ENCODE results near the gene UNC93B1.

UNC93B1 gene

GRCh38 chr11:68009391-68010089 lies 5.6 kb upstream of the UNC93B1 start:
- Histone ChIP-seq H3K27me3 (ENCODE audit: insufficient read depth, poor library complexity, severe bottlenecking) (no peaks in the 10 kb centered on the region), H3K27ac (replicated peaks) (peak overlapping the region; percentile 95), H3K4me3 (replicated peaks; ENCODE audit: insufficient read depth, low read length) (peak overlapping the region; percentile 66; the same call in 1 of the 2 replicates)
- TF ChIP-seq CTCF (IDR thresholded peaks at IDR 0.05; ENCODE audit: insufficient read depth, low read length) = no peak
- no peak for TF ChIP-seq REST (IDR thresholded peaks at IDR 0.05; ENCODE audit: insufficient replicate concordance, low read depth)
- no peak for TF ChIP-seq SPI1 (IDR thresholded peaks at IDR 0.05; ENCODE audit: borderline replicate concordance, low read depth)
- no peak for TF ChIP-seq POLR2AphosphoS5 (IDR thresholded peaks at IDR 0.05; ENCODE audit: low read depth)
- peak in 1 of 2 experiments; percentile 70 for DNase-seq (ENCODE audit: low read depth in 1 of 2, low spot score in 1 of 2)

GRCh38 chr11:68008381-68009337 lies 4.8 kb upstream of the UNC93B1 start:
- Histone ChIP-seq H3K27ac (replicated peaks) (peak overlapping the region; percentile 95), H3K4me3 (replicated peaks; ENCODE audit: insufficient read depth, low read length) (peak overlapping the region; percentile 11; the same call in 1 of the 2 replicates), H3K27me3 (ENCODE audit: insufficient read depth, poor library complexity, severe bottlenecking) (no peaks in the 10 kb centered on the region)
- peak; percentile 85 to 90 for DNase-seq (ENCODE audit: low read depth in 1 of 2, low spot score in 1 of 2)
- TF ChIP-seq GABPA (IDR thresholded peaks at IDR 0.05; ENCODE audit: low read depth) (0 out of 2 replicates have a peak, but pooled peaks have one; percentile 35), POLR2AphosphoS5 (IDR thresholded peaks at IDR 0.05; ENCODE audit: low read depth) (peak; percentile 97), SPI1 (IDR thresholded peaks at IDR 0.05; ENCODE audit: borderline replicate concordance, low read depth) (peak; percentile 80), CTCF (IDR thresholded peaks at IDR 0.05; ENCODE audit: insufficient read depth, low read length) (no peak), REST (IDR thresholded peaks at IDR 0.05; ENCODE audit: insufficient replicate concordance, low read depth) (no peak)

- Histone ChIP-seq H3K27me3 (ENCODE audit: insufficient read depth, poor library complexity, severe bottlenecking) (no peaks in the 10 kb centered on the region), H3K27ac (replicated peaks) (peak overlapping the region; percentile 95), H3K4me3 (replicated peaks; ENCODE audit: insufficient read depth, low read length) (no peak overlapping the region)
- TF ChIP-seq POLR2AphosphoS5 (IDR thresholded peaks at IDR 0.05; ENCODE audit: low read depth) = no peak
- DNase-seq (ENCODE audit: low read depth in 1 of 2, low spot score in 1 of 2) = no peak
Measured at GRCh38 chr11:68007498-68008380, 3.8 kb upstream of the UNC93B1 start.

All from HL-60 (cell line).